ENCODE results near the gene CCR1. TPM values are rescaled to one million over a fixed set of nuclear protein-coding genes. Genes with fewer than 3 reads are reported as not detected.

Gene CCR1
- polyA plus RNA-seq, 1 donor from 2014 or later = not detected

DNA sequence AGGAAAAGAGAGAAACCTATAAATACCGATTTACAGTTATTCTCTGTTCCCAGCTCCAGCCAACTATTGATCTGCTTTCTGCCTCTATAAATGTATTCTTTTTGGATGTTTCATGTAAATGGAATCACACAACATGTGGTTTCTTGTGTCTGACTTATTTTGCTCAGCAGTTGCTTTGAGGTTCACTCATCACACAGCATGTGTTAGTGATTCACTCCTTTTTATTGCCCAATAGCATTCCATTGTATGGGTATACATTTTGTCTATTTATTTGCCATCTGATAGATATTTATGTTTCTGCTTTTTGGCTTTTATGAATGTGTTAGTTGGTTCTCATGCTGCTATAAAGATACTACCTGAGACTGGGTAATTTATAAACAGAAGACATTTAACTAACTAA lies 23.6 kb downstream of the CCR1 start:
- Histone ChIP-seq H3K79me2 (replicated peaks; ENCODE audit: insufficient read depth, low read length) (no peaks in the 10 kb centered on the region), H3K27ac (ENCODE audit: low read length) (no peak overlapping the region), H3K4me2 (ENCODE audit: low read length) (no peak overlapping the region), H3F3A (ENCODE audit: insufficient read depth, low read length, poor library complexity, severe bottlenecking) (no peaks in the 10 kb centered on the region), H3K9me2 (ENCODE audit: insufficient read depth, low read length) (no peaks in the 10 kb centered on the region), H4K20me1 (ENCODE audit: insufficient read depth) (no peaks in the 10 kb centered on the region), H3K27me3 (ENCODE audit: insufficient read depth, low read depth, low read length) (no peaks in the 10 kb centered on the region), H3K9me3 (ENCODE audit: low read length) (no peaks in the 10 kb centered on the region), H3K4me3 (ENCODE audit: low read length) (no peak overlapping the region), H3K36me3 (ENCODE audit: insufficient read depth, low read length) (no peaks in the 10 kb centered on the region), H3K9ac (ENCODE audit: low read length) (no peak overlapping the region), H2AFZ (ENCODE audit: low read depth, low read length) (no peak overlapping the region)
- TF ChIP-seq TAF1 (IDR thresholded peaks at IDR 0.05; ENCODE audit: low read depth) (no peak), RAD21 (conservative IDR thresholded peaks at IDR 0.05) (no peak), MXI1 (conservative IDR thresholded peaks at IDR 0.05; ENCODE audit: poor library complexity, severe bottlenecking) (no peak), EP300 (conservative IDR thresholded peaks at IDR 0.05; ENCODE audit: poor library complexity, severe bottlenecking) (no peak), EZH2 (IDR thresholded peaks at IDR 0.05; ENCODE audit: borderline replicate concordance, insufficient read depth, low read length, poor library complexity, severe bottlenecking) (no peak)
- TF ChIP-seq, protein P1, sequence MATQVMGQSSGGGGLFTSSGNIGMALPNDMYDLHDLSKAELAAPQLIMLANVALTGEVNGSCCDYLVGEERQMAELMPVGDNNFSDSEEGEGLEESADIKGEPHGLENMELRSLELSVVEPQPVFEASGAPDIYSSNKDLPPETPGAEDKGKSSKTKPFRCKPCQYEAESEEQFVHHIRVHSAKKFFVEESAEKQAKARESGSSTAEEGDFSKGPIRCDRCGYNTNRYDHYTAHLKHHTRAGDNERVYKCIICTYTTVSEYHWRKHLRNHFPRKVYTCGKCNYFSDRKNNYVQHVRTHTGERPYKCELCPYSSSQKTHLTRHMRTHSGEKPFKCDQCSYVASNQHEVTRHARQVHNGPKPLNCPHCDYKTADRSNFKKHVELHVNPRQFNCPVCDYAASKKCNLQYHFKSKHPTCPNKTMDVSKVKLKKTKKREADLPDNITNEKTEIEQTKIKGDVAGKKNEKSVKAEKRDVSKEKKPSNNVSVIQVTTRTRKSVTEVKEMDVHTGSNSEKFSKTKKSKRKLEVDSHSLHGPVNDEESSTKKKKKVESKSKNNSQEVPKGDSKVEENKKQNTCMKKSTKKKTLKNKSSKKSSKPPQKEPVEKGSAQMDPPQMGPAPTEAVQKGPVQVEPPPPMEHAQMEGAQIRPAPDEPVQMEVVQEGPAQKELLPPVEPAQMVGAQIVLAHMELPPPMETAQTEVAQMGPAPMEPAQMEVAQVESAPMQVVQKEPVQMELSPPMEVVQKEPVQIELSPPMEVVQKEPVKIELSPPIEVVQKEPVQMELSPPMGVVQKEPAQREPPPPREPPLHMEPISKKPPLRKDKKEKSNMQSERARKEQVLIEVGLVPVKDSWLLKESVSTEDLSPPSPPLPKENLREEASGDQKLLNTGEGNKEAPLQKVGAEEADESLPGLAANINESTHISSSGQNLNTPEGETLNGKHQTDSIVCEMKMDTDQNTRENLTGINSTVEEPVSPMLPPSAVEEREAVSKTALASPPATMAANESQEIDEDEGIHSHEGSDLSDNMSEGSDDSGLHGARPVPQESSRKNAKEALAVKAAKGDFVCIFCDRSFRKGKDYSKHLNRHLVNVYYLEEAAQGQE (IDR thresholded peaks at IDR 0.05; ENCODE audit: borderline replicate concordance) = no peak
- TF ChIP-seq, protein P2, sequence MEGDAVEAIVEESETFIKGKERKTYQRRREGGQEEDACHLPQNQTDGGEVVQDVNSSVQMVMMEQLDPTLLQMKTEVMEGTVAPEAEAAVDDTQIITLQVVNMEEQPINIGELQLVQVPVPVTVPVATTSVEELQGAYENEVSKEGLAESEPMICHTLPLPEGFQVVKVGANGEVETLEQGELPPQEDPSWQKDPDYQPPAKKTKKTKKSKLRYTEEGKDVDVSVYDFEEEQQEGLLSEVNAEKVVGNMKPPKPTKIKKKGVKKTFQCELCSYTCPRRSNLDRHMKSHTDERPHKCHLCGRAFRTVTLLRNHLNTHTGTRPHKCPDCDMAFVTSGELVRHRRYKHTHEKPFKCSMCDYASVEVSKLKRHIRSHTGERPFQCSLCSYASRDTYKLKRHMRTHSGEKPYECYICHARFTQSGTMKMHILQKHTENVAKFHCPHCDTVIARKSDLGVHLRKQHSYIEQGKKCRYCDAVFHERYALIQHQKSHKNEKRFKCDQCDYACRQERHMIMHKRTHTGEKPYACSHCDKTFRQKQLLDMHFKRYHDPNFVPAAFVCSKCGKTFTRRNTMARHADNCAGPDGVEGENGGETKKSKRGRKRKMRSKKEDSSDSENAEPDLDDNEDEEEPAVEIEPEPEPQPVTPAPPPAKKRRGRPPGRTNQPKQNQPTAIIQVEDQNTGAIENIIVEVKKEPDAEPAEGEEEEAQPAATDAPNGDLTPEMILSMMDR (IDR thresholded peaks at IDR 0.05; ENCODE audit: poor library complexity, severe bottlenecking) = no peak

DNA sequence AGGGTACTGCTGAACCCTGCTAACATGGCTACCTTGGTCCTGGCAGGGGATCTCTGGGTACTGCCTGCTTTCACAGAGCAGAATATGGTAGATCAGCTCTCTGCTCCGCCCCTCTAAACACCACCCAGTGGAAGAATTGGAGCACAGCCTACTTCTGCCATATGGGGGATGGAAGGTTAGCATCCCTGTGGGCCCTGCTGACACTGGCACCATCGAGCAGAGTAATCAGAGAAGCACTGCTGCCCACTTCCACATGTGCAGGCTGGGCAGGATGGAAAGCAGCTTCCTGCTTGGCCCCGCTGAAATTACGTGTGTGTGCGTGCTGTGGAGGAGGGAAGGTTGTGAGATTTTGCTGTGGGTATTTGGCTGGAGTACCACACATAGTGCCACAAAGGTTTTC lies 24.8 kb downstream of the CCR1 start:
- Histone ChIP-seq H3K9ac (ENCODE audit: low read length) (no peak overlapping the region), H3K4me2 (ENCODE audit: low read length) (no peak overlapping the region), H3K9me2 (ENCODE audit: insufficient read depth, low read length) (no peaks in the 10 kb centered on the region), H2AFZ (ENCODE audit: low read depth, low read length) (no peak overlapping the region), H3K27me3 (ENCODE audit: insufficient read depth, low read depth, low read length) (no peaks in the 10 kb centered on the region), H3F3A (ENCODE audit: insufficient read depth, low read length, poor library complexity, severe bottlenecking) (no peaks in the 10 kb centered on the region), H3K36me3 (ENCODE audit: insufficient read depth, low read length) (no peaks in the 10 kb centered on the region), H3K4me3 (ENCODE audit: low read length) (no peak overlapping the region), H4K20me1 (ENCODE audit: insufficient read depth) (no peaks in the 10 kb centered on the region), H3K27ac (ENCODE audit: low read length) (no peak overlapping the region), H3K9me3 (ENCODE audit: low read length) (no peaks in the 10 kb centered on the region), H3K79me2 (replicated peaks; ENCODE audit: insufficient read depth, low read length) (no peaks in the 10 kb centered on the region)
- TF ChIP-seq EP300 (conservative IDR thresholded peaks at IDR 0.05; ENCODE audit: poor library complexity, severe bottlenecking) (no peak), RAD21 (conservative IDR thresholded peaks at IDR 0.05) (no peak), POLR2AphosphoS5 (IDR thresholded peaks at IDR 0.05) (no peak), SMC3 (conservative IDR thresholded peaks at IDR 0.05; ENCODE audit: poor library complexity) (no peak), TAF1 (IDR thresholded peaks at IDR 0.05; ENCODE audit: low read depth) (no peak), EZH2 (IDR thresholded peaks at IDR 0.05; ENCODE audit: borderline replicate concordance, insufficient read depth, low read length, poor library complexity, severe bottlenecking) (no peak), MXI1 (conservative IDR thresholded peaks at IDR 0.05; ENCODE audit: poor library complexity, severe bottlenecking) (no peak)
- TF ChIP-seq, protein P1 (IDR thresholded peaks at IDR 0.05; ENCODE audit: borderline replicate concordance) = no peak
- TF ChIP-seq, protein P2 (IDR thresholded peaks at IDR 0.05; ENCODE audit: poor library complexity, severe bottlenecking) = no peak
